ENCODE data around the gene SUFU.
"Not testable (repeated sequence)": the region's sequence is repeated elsewhere in the genome, so short reads cannot be mapped to it uniquely, and the experiment has no call there.

SUFU gene

GRCh38 chr10:102514487-102515311 lies 10.9 kb downstream of the SUFU start:
- no peak for DNase-seq (ENCODE audit: low read depth)

DNA sequence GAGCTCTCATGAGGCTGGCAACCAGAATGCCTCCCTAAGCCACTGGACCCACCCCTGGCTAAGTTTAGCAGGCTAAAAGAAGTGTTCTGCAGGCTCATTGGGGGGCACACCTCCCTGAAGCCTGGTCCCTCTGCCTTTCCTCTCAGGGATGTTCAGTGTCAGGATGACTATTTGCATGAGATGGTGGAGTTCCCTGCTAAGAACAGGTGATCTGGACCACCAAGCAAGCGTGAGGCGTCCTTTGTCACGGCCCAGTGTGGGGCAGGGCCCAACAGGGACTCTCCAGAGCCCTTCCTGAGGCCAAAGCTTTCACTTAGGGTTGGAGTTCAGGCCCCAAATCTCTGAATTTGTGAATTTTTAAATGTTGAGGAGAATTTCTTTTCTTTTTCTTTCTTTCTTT lies 12.0 kb downstream of the SUFU start:
- no peak for DNase-seq (ENCODE audit: low read depth)

DNA sequence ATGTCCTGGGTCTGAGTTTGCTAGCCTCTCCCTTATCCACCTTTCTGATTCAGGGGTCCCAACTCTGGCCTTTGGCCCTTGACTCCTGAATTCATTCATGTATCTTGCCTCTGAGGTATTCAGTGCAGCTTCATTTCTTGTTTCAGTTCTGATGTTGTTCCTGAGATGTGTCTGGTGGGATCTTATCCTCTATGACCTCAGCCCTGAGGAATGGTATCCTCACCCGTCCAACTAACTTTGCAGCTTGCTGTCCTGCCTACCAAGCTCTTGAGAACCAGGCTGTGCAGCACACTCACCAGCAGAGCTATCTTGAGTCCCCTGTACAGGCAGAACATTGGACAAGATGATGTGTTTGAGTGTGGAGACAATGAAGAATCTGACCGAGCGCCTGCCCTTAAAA lies 13.8 kb downstream of the SUFU start:
- no peak for DNase-seq (ENCODE audit: low read depth)

- no peak for DNase-seq (ENCODE audit: low read depth)
Observed at GRCh38 chr10:102519246-102519825, 15.6 kb downstream of the SUFU start.

DNA sequence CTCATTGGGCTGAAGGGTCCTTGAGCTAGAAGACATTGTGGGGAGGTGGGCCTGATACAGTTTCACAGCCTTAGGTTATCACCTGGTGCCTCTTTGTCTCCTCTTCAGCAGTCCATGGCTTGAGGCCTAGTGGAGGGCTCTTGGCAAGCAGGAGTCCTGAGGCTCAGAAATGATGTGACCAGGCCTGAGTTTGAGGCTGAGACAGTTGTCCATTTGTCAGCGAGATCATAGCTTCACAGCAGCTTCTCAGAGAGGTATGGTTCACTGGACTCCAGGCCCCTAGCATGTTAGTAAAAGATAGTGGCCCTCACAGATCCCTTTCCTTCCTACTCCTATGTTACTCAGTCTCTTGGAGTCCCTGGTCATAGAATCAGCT lies 19.1 kb downstream of the SUFU start:
- DNase-seq (ENCODE audit: low read depth): no peak

DNA sequence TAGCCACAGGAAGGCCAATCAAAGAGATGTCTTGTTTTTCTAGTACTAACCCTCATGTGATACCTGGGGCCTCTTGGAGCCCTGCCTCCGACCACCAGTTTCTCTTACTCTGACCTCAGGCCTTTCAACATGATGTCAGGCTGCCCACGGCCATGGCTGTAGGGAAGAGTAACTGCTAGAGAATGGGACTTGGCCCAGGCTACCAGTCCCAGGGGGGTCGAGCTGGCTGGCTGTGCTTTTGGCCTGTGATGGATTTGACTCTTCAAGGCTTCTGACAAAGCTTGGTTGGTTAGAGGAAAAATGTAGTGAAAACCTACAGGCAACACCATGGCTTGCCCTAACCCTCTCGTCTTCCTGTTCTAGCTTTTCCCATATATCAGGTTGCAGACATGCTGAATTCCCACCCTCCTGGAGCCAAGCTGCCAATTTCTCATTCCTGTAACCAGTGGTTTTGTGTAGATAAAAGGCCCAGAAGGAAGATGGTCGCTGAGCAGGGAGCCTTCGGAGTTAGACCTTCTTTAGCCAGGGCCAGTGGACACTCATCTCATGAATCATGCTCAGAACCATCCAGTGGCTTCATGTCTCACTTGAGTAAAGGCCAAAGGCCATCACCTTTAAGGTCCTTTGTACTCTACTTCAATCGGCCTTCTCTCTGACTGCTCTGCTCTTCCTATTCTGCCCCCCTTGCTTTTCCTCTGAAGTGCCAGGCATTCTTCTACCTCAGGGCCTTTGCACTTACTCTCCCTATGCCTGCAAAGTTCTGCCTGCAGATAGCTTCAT lies 19.7 kb downstream of the SUFU start:
- no peak for DNase-seq (ENCODE audit: low read depth)

DNA sequence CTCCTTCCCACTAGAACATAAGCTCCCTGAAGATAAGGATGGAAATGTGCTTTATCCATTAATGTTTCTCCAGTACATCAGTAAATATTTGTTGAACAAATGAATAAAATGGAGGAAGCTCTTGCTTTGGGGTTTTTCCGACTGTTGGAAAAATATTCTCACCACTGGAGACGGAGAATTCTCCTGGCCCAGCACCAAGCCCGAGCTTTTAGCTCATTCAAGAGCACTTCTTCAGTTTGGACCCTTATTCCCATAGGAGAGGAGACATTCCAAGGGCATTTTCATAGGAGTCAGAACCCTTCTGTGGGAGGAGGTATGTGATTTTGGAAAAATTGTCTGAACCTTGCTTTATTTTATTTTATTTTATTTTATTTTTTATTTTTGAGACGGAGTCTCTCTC lies 21.0 kb downstream of the SUFU start:
- no peak for DNase-seq (ENCODE audit: low read depth)

DNA sequence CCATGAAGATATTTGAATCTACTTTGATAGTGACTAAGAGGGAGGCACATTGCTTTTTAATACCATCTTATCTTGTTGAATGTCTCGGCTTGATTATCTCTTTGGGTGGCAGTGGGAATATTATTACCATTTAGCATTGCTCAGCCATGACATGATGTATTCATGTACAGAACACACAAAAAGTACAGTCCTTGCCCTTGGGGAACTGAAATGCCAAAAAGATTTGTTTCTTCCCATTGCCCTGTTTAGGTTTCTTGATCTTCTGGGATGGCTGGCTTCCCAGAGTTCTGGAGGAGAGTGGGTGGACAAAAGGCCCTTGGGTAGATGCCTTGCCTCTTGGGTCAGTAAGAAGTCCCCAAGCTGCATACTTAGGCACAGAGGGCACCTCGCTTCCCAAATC lies 23.8 kb downstream of the SUFU start:
- DNase-seq (ENCODE audit: low read depth): no peak

- no peak for DNase-seq (ENCODE audit: low read depth)
Observed at GRCh38 chr10:102534333-102534732, 30.6 kb downstream of the SUFU start.

DNA sequence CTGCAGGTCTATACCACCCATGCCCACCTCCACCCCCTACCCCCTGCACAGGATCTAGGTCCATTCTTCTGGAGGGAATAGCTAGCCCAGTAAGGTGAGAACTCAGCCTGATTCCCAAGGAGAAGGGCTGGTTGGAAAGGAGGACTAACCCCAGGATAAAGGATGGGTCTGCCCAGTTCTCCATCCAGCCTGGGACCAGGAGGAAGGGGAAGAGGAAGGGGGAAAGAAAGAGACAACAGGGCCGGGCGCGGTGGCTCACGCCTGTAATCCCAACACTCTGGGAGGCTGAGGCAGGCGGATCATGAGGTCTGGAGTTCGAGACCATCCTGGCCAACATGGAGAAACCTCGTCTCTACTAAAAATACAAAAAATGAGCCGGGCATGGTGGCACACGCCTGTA lies 31.2 kb downstream of the SUFU start:
- not testable (repeated sequence) for DNase-seq (ENCODE audit: low read depth)

DNA sequence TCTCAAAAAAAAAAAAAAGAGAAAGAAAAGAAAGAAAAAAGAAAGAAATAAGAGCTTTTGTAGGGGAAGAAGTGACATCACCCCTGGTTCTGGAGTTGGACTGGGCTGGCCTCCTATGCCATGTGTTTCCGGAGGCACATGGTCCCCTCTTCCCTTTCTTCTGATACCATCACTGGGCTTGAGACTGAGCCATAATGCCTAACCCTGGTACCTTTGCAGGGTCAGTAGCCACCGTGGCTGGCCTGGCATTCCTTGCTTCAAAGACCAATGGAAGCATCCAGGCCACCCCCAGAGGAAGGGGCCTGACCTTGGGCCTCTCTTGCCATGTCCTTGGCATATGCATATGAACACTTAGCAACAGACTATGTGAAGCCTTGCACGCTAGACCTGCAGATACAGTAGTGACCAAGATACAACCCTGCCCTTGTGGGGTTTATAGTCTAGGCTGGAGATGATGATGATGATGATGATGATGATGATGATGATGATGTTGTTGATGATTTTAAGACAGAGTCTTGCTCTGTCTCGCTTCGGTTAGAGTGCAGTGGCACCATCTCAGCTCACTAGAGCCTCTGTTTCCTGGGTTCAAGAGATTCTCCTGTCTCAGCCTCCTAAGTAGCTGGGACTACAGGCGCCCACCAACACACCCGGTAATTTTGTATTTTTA lies 31.8 kb downstream of the SUFU start:
- no peak for DNase-seq (ENCODE audit: low read depth)

DNA sequence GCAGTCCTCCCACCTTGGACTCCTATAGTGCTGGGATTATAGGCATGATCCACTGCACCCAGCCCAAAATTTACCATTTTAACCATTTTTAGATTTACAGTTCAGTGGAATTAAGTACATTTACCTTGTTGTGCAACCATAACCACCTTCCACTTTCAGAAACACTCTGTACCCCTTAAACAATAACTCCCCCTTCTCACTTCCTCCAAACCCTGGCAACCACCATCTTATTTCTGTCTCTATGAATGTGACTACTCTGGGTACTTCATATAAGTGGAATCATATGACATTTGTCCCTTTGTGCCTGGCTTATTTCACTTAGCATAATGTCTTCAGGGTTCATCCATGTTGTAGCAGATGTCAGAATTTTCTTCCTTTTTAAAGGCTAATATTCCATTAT lies 33.6 kb downstream of the SUFU start:
- no peak for DNase-seq (ENCODE audit: low read depth)

- DNase-seq (ENCODE audit: low read depth): no peak
Observed at GRCh38 chr10:102537948-102538347, 34.2 kb downstream of the SUFU start.

DNA sequence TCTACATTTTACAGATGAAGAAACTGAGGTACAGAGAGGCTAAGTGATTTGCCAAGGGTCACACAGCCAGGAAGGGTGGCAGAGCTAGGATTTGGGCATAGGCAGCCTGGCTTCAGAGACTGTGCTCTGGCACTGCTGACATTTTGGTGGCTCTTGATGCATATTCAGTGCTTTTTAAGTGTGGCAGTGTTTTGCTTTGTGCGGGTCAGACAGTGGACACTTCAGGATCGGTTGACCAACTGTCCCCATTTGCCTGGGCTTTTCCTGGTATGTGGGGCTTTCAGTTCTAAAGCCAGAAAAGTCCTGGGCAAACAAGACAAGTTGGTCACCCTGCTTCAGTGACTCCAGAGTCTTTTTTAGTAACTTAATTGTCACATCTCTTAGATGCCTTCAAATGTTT lies 35.0 kb downstream of the SUFU start:
- DNase-seq (ENCODE audit: low read depth): no peak

DNA sequence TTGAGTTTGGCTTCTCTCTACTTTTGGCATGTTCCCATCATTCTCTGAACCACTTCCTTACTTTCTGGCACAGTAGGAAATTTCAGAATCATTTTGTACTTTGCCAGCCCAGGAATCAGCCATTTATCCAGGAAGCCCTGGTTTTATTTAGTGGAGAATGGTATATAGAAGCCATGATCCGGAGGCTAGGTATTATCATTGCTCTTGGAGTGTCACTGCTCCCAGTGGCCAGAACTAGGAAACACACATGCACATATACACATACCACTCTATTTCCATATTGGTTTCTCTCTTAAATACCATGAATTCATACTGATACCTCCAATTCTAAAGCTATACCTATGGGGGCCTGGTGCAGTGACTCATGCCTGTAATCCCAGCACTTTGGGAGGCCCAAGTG lies 36.3 kb downstream of the SUFU start:
- DNase-seq (ENCODE audit: low read depth): no peak

DNA sequence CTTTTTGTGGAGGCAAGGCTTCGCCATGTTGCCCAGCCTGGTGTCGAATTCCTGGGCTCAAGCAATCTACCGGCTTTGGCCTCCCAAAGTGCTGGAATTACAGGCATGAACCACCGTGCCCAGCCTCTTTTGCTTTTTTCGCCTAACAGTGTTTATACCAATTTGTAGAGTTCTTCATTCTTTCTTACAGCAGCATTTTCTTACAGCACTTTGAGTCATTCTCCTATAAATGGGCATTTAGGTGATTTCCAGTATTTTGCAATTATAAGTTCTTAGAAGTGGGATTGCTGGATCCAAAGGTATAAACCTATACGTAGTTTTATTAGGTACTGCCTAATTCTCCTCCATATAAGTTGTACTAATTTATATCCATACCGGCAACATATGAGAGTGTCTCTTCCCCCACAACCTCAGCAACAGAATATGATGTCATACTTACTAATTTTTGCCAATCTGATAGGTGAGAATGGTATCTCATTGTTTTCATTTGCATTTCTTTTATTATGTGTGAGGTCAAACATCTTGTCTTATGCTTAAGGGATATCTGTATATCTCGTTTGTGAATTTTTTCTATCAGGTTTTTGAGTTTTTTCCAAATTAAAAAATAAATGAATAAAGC lies 39.1 kb downstream of the SUFU start:
- no peak for DNase-seq (ENCODE audit: low read depth)

DNA sequence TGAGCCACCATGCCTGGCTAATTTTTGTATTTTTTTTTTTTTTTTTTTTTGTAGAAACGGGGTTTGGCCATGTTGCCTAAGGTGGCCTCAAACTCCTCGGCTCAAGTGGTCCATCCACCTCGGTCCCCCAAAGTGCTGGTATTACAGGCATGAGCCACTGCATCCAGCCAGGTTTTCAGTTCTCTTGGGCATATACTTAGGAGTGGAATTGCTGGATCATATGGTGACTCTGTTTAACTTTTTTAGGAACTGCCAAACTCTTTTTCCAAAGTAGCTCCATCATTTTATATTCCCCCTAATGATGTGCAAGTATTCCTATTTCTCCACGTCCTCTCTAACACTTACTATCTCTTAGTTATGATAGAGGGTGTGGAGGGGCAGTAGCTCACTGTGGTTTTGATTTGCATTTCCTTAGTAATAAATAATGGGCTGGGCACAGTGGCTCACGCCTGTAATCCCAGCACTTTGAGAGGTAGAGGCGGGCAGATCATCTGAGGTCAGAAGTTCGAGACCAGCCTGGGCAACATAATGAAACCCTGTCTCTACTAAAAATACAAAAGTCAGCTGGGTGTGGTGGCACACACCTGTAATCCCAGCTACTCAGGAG lies 41.6 kb downstream of the SUFU start:
- DNase-seq (ENCODE audit: low read depth): no peak

DNA sequence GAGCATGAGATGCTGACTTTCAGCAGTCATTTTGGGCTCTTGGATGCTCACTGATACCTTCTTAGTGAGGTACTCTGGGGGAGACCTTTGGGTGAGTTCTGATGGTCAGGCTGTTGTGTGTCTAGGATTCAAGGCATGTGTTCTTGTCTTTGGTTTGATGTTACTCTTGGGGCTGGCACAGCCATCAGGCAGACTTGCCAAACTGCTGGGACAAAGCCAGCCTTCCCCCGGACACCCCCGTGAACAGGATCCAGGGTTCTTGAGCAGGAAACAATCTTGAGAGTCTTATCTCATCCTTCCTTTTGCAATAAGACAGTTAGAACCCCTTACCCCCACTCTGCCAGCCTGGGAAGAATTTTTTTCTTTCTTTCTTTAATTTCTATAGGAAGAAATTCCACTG lies 42.2 kb downstream of the SUFU start:
- no peak for DNase-seq (ENCODE audit: low read depth)

- DNase-seq (ENCODE audit: low read depth): no peak
Observed at GRCh38 chr10:102546606-102547320, 43.0 kb downstream of the SUFU start.

DNA sequence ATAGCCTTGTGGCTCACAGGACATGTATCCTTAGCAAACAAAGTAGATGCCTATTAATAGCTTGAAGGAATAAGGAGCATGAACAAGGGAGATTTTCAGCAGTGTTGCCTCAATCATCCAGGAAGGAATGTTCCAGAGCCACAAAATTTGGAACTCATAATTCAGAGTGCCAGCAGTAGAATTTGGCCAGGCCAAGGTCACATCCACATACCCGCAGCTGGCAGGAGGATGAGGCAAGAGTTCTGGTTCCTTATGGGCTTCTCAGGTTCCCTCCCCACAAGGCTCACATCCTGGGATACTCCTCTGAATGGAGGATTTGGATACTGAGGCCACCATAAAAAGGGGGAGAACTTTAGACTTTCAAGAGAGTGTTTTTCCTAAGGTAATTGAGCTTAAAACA lies 45.8 kb downstream of the SUFU start:
- DNase-seq (ENCODE audit: low read depth): no peak

DNA sequence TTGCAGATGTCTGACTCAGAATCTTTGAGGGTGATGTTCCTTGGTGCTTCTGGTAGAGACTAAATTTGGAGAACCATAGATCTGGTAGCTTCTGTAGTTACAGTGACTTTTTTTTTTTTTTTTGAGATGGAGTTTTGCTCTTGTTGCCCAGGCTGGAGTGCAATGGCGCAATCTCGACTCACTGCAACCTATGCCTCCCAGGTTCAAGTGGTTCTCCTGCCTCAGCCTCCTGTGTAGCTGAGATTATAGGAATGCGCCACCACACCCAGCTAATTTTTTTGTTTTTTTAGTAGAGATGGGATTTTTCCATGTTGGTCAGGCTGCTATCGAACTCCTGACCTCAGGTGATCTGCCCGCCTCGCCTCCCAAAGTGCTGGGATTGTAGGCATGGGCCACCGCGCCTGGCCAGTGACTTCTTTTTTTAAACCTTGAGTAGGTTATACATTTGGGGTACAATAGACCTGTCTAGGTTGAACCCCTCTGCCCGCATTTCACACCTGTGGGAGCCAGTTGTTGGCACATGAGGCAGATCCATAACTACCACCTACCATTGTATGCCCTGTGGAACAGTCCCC lies 47.0 kb downstream of the SUFU start:
- DNase-seq (ENCODE audit: low read depth): no peak

Measured in activated T-cell treated with anti-CD3 and anti-CD28 coated beads for 24 hours (primary cell).